H1 (cell line): ENCODE measurements around the gene CHST8. TPM values are rescaled to one million over a fixed set of nuclear protein-coding genes. Genes with fewer than 3 reads are reported as not detected.
A peak's percentile ranks its signal among the peaks of the same experiment; 100 is the strongest.

ENCODE experiments used
- CTCF ChIA-PET: fragments of 300-600 bp; sonication (Branson Sonifier 250); formaldehyde crosslinking; loops from one replicate; lab custom pipeline; 2021; ENCODE audit not compliant: partially characterized antibody; lab: Charles Lee
- POLR2A ChIA-PET: fragments of 300-600 bp; sonication (Branson Sonifier 250); formaldehyde crosslinking; loops from one replicate; lab custom pipeline; 2021; ENCODE audit warnings: inconsistent platforms; ENCODE audit not compliant: partially characterized antibody; lab: Charles Lee
- DNase-seq, 2 experiments: peaks; one replicate each; pipeline versions ENCODE4 v3.0.0 to v3.0.0-alpha.2; 2010 to 2022; ENCODE audit warnings: low spot score in 2 of 2, low read depth in 1 of 2, mixed read lengths in 1 of 2
- FAIRE-seq: peaks from 2 replicates; lab custom pipeline; 2011; peaks lifted over from hg19 to GRCh38; lab: Jason Lieb, UNC
- H2AFZ ChIP-seq: 2 replicates; pipeline ENCODE4 v1.8.1; 2012; ENCODE audit warnings: low read length, inconsistent platforms
- H2AK5ac ChIP-seq: 2 replicates; pipeline ENCODE4 v1.6.1; 2013; ENCODE audit warnings: low read depth, low read length
- H2BK120ac ChIP-seq: replicated peaks from 2 replicates; pipeline ENCODE3; 2013; ENCODE audit warnings: low read depth, low read length, inconsistent platforms
- H2BK12ac ChIP-seq: 2 replicates; pipeline ENCODE4 v1.6.1; 2013; ENCODE audit warnings: low read depth, low read length
- H2BK15ac ChIP-seq: 2 replicates; pipeline ENCODE4 v1.6.1; 2013; ENCODE audit warnings: low read length
- H2BK20ac ChIP-seq: 2 replicates; pipeline ENCODE4 v1.6.1; 2013; ENCODE audit warnings: low read length
- H2BK5ac ChIP-seq: 2 replicates; pipeline ENCODE4 v1.6.1; 2013; ENCODE audit warnings: low read depth, low read length
- H3K14ac ChIP-seq: 2 replicates; pipeline ENCODE4 v1.6.1; 2013; ENCODE audit warnings: inconsistent platforms; ENCODE audit not compliant: insufficient read length
- H3K18ac ChIP-seq: 2 replicates; pipeline ENCODE4 v1.6.1; 2013; ENCODE audit warnings: low read length; ENCODE audit errors: extremely low read depth
- H3K23ac ChIP-seq: 2 replicates; pipeline ENCODE4 v1.6.1; 2013; ENCODE audit warnings: inconsistent platforms; ENCODE audit not compliant: insufficient read length
- H3K23me2 ChIP-seq: 2 replicates; pipeline ENCODE4 v1.6.1; 2013; ENCODE audit warnings: low read depth, low read length
- H3K27ac ChIP-seq: 2 replicates; pipeline ENCODE4 v1.6.1; 2011; ENCODE audit warnings: low read depth, low read length, inconsistent platforms
- H3K27me3 ChIP-seq, 4 experiments: replicated peaks in 1 of 4; 1 replicate in 1 of 4; 2 replicates in 3 of 4; pipeline versions ENCODE4 v1.6.1 to v1.8.1; 2011 to 2013; ENCODE audit warnings: low read length in 3 of 4, mild to moderate bottlenecking in 3 of 4, inconsistent platforms in 2 of 4, mixed read lengths in 2 of 4, moderate library complexity in 1 of 4; ENCODE audit not compliant: control insufficient read depth in 3 of 4, insufficient read depth in 3 of 4; ENCODE audit errors: extremely low read depth in 1 of 4
- H3K36me3 ChIP-seq, 4 experiments: 2 replicates each; pipeline versions ENCODE4 v1.6.1 to v1.8.1; 2011 to 2013; ENCODE audit warnings: mild to moderate bottlenecking in 4 of 4, low read length in 3 of 4, moderate library complexity in 2 of 4, control low read depth in 1 of 4, inconsistent platforms in 1 of 4; ENCODE audit not compliant: insufficient read depth in 4 of 4, control insufficient read depth in 2 of 4
- H3K4ac ChIP-seq: replicated peaks from 2 replicates; pipeline ENCODE3; 2013; ENCODE audit warnings: low read length, low read depth, mixed read lengths, inconsistent platforms; ENCODE audit not compliant: insufficient read length
- H3K4me1 ChIP-seq, 4 experiments: replicated peaks in 1 of 4; 1 replicate in 1 of 4; 2 replicates in 3 of 4; pipeline versions ENCODE4 v1.6.1 to v1.8.1; 2011 to 2013; ENCODE audit warnings: low read length in 3 of 4, inconsistent platforms in 2 of 4, mixed read lengths in 1 of 4; ENCODE audit not compliant: insufficient read depth in 4 of 4, control insufficient read depth in 3 of 4
- H3K4me2 ChIP-seq, 2 experiments: 2 replicates each; pipeline versions ENCODE4 v1.6.1 to v1.8.1; 2011 to 2013; ENCODE audit warnings: low read depth in 2 of 2, low read length in 2 of 2, control low read depth in 1 of 2, inconsistent platforms in 1 of 2, mild to moderate bottlenecking in 1 of 2; ENCODE audit not compliant: insufficient read depth in 1 of 2
- H3K4me3 ChIP-seq, 4 experiments: fragments of 200-600, 300-600 bp in 1 of 4; sonication (generic), shearing (Covaris generic), sonication (Bioruptor Twin) in 1 of 4; 2 replicates each; pipeline versions ENCODE4 v1.5.1 to v1.8.1; 2011 to 2016; ENCODE audit warnings: low read length in 4 of 4, low read depth in 3 of 4, control low read depth in 2 of 4, inconsistent platforms in 2 of 4, mild to moderate bottlenecking in 2 of 4, mixed read lengths in 1 of 4, moderate library complexity in 1 of 4; ENCODE audit not compliant: insufficient read depth in 2 of 4; ENCODE audit errors: extremely low read depth in 1 of 4
- H3K56ac ChIP-seq: replicated peaks from 2 replicates; pipeline ENCODE3; 2013; ENCODE audit warnings: low read depth, mild to moderate bottlenecking, mixed read lengths, low read length, inconsistent platforms; ENCODE audit not compliant: insufficient read length
- H3K79me1 ChIP-seq: 2 replicates; pipeline ENCODE4 v1.6.1; 2013; ENCODE audit warnings: low read depth, low read length, control low read depth
- H3K79me2 ChIP-seq, 2 experiments: 2 replicates each; pipeline versions ENCODE4 v1.6.1 to v1.8.1; 2012 to 2013; ENCODE audit warnings: low read length in 2 of 2, mild to moderate bottlenecking in 2 of 2, inconsistent platforms in 1 of 2; ENCODE audit not compliant: insufficient read depth in 2 of 2, control insufficient read depth in 1 of 2
- H3K9ac ChIP-seq, 4 experiments: replicated peaks in 1 of 4; 1 replicate in 1 of 4; 2 replicates in 3 of 4; pipeline versions ENCODE4 v1.6.1 to v1.8.1; 2011 to 2013; ENCODE audit warnings: low read depth in 3 of 4, low read length in 3 of 4, control low read depth in 2 of 4, mild to moderate bottlenecking in 2 of 4, moderate library complexity in 2 of 4, inconsistent platforms in 1 of 4; ENCODE audit errors: extremely low read depth in 1 of 4
- H3K9me3 ChIP-seq, 2 experiments: 2 replicates each; pipeline versions ENCODE4 v1.6.1 to v1.8.1; 2012 to 2013; ENCODE audit warnings: mild to moderate bottlenecking in 2 of 2, moderate library complexity in 2 of 2, control low read depth in 1 of 2, inconsistent platforms in 1 of 2, low read depth in 1 of 2, low read length in 1 of 2, mixed read lengths in 1 of 2; ENCODE audit not compliant: insufficient read depth in 2 of 2
- H4K20me1 ChIP-seq, 2 experiments: replicated peaks in 1 of 2; 2 replicates each; pipeline versions ENCODE3 to v1.8.1; 2011 to 2013; ENCODE audit warnings: inconsistent platforms in 2 of 2, low read length in 2 of 2, mild to moderate bottlenecking in 1 of 2; ENCODE audit not compliant: insufficient read depth in 2 of 2, control insufficient read depth in 1 of 2
- H4K5ac ChIP-seq: 2 replicates; pipeline ENCODE4 v1.6.1; 2013; ENCODE audit warnings: low read length, low read depth, mixed read lengths, inconsistent platforms; ENCODE audit not compliant: insufficient read length
- H4K8ac ChIP-seq: 2 replicates; pipeline ENCODE4 v1.8.0; 2013; ENCODE audit warnings: mild to moderate bottlenecking, moderate library complexity, low read length, inconsistent platforms; ENCODE audit not compliant: insufficient read depth; ENCODE audit errors: extremely low read depth
- H4K91ac ChIP-seq: replicated peaks from 2 replicates; pipeline ENCODE3; 2013; ENCODE audit warnings: low read length, mixed read lengths, inconsistent platforms; ENCODE audit not compliant: insufficient read length
- ASH2L ChIP-seq: fragments of 200-600, 300-600 bp; sonication (generic); IDR thresholded peaks from one replicate; pipeline ENCODE4 v1.7.1; 2017; ENCODE audit warnings: low read length
- BRCA1 ChIP-seq: IDR thresholded peaks from 2 replicates; pipeline ENCODE4 v1.6.1; 2012; ENCODE audit warnings: low read depth, low read length, improper control_type of control experiment
- CREB1 ChIP-seq: IDR thresholded peaks from 2 replicates; pipeline ENCODE4 v1.6.1; 2012; ENCODE audit warnings: inconsistent platforms
- EP300 ChIP-seq, 2 experiments: IDR thresholded peaks; 1 replicate in 1 of 2; 2 replicates in 1 of 2; pipeline ENCODE4 v1.6.1; 2011 to 2012; ENCODE audit warnings: low read depth in 2 of 2, low read length in 2 of 2, mild to moderate bottlenecking in 2 of 2, borderline replicate concordance in 1 of 2, inconsistent platforms in 1 of 2, moderate library complexity in 1 of 2
- FOSL1 ChIP-seq: IDR thresholded peaks from 2 replicates; pipeline ENCODE4 v1.6.1; 2011; ENCODE audit warnings: mild to moderate bottlenecking, low read depth, low read length, moderate library complexity; ENCODE audit not compliant: insufficient read depth
- HDAC6 ChIP-seq: IDR thresholded peaks from one replicate; pipeline ENCODE4 v1.7.1; 2012; ENCODE audit warnings: low read depth, mild to moderate bottlenecking, inconsistent platforms, low read length, moderate library complexity
- POLR2A ChIP-seq, 2 experiments: IDR thresholded peaks; 1 replicate in 1 of 2; 2 replicates in 1 of 2; pipeline ENCODE4 v1.6.1; 2011; ENCODE audit warnings: low read depth in 2 of 2, low read length in 2 of 2, mild to moderate bottlenecking in 2 of 2; ENCODE audit errors: control extremely low read depth in 1 of 2
- POLR2AphosphoS5 ChIP-seq: IDR thresholded peaks from 2 replicates; pipeline ENCODE4 v1.6.1; 2011; ENCODE audit warnings: low read depth, low read length
- POU5F1 ChIP-seq: IDR thresholded peaks from 2 replicates; pipeline ENCODE4 v1.6.1; 2011; ENCODE audit warnings: low read depth, mild to moderate bottlenecking, low read length, moderate library complexity
- RAD21 ChIP-seq, 2 experiments: IDR thresholded peaks in 1 of 2; conservative IDR thresholded peaks in 1 of 2; 2 replicates each; pipeline ENCODE4 v1.6.1; 2011; ENCODE audit warnings: low read depth in 2 of 2, low read length in 2 of 2, improper control_type of control experiment in 1 of 2, inconsistent platforms in 1 of 2, mild to moderate bottlenecking in 1 of 2, moderate library complexity in 1 of 2
- RXRA ChIP-seq: IDR thresholded peaks from 2 replicates; pipeline ENCODE4 v1.6.1; 2011; ENCODE audit warnings: low read depth, mild to moderate bottlenecking, low read length, moderate library complexity; ENCODE audit not compliant: insufficient read depth
- SIX5 ChIP-seq: IDR thresholded peaks from 2 replicates; pipeline ENCODE4 v1.6.1; 2011; ENCODE audit warnings: mild to moderate bottlenecking, low read depth, low read length
- SP1 ChIP-seq: IDR thresholded peaks from 2 replicates; pipeline ENCODE4 v1.6.1; 2011; ENCODE audit warnings: low read depth, low read length
- SP2 ChIP-seq: IDR thresholded peaks from 2 replicates; pipeline ENCODE4 v1.6.1; 2012; ENCODE audit warnings: mild to moderate bottlenecking, low read length, inconsistent platforms
- WGBS, 2 experiments: shearing (Covaris generic) in 1 of 2; methylation state at CpG; one replicate each; pipeline versions ENCODE4 v1.1.6 to v1.1.7; 2013 to 2015; ENCODE audit warnings: low lambda C conversion rate in 2 of 2, mixed read lengths in 2 of 2, inconsistent platforms in 1 of 2, low coverage in 1 of 2, missing lambda C conversion rate in 1 of 2; ENCODE audit not compliant: insufficient replicate concordance in 2 of 2, insufficient coverage in 1 of 2, insufficient read length in 1 of 2; ENCODE audit errors: extremely low coverage in 1 of 2, missing lambda C conversion rate in 1 of 2; 5-methylcytosine and 5-hydroxymethylcytosine counted together
- polyA plus RNA-seq, 7 experiments: library from polyadenylated mRNA; depleted of rRNA in 3 of 7; stranded (reverse) in 5 of 7; unstranded in 2 of 7; fragments of >200 nt in 5 of 7; fragments of 200-250 nt in 2 of 7; gene quantifications; 1 replicate in 5 of 7; 2 replicates in 1 of 7; 4 replicates in 1 of 7; pipeline versions ENCODE4 v1.2.1 to v1.2.3, GENCODE V29; 2011 to 2013; ENCODE audit warnings: missing spikeins in 2 of 7, mixed read lengths in 2 of 7
- total RNA-seq: library from RNA; stranded (reverse); fragmentation: NEBNext Ultra II Directional; extraction: Animal tissue kit (Norgen Biotek cat#: 25700); gene quantifications from 2 replicates; pipeline ENCODE4 v1.2.1, GENCODE V29; 2021
- TF ChIP-seq, protein P1 (sequence below): IDR thresholded peaks from 2 replicates; pipeline ENCODE4 v1.6.1; 2011; ENCODE audit warnings: low read depth, mild to moderate bottlenecking, low read length; ENCODE audit not compliant: insufficient read depth

CHST8 gene
- total and polyA plus RNA-seq, 2 of the 8 experiments (the other 6 are each of a cell fraction or from before 2014, with no cell fraction given), result 10.8 to 28.2 TPM

DNA sequence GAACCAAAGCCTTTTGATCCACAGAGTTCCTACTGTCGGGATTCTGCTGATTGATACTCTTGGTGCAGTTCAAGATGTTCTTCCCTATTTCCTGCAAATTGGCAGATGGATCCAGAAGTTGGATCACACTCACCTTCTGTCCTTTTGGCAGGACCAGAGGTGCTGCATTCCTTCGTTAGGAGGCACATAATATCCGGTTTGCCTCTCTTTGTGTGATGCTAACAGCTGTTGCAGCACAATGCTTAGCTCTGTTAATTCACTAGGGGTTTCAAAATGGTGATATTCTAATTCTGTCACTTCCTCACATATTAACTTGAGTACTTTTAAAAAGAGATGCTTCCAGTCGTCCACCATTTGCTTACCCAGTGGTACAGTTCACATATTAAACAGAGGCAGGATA, 15.2 kb upstream of the CHST8 start:
- peaks cover 4 to 8% of the 10 kb centered on the region in 2 experiments; a peak in 3 of 4 replicates for H3K9me3 ChIP-seq
- no peak overlapping the region for H3K9ac ChIP-seq
- peaks cover 1 to 4% (median 3%) of the 10 kb centered on the region in 4 experiments; a peak in 5 of 7 replicates for H3K4me1 ChIP-seq
- no peak overlapping the region for H2BK120ac ChIP-seq
- H3K27ac ChIP-seq, result no peak overlapping the region
- no peak for DNase-seq
- no peak overlapping the region for H3K23ac ChIP-seq
- no peak overlapping the region for H3K18ac ChIP-seq
- H3K27me3 ChIP-seq, result no peaks in the 10 kb centered on the region
- H3K56ac ChIP-seq, result no peak overlapping the region
- no peaks in the 10 kb centered on the region for H3K36me3 ChIP-seq
- no peak overlapping the region for H3K4me3 ChIP-seq
- H4K8ac ChIP-seq, result no peak overlapping the region
- POLR2A ChIA-PET, result no interaction called here
- no peak overlapping the region for H2BK12ac ChIP-seq
- no peaks in the 10 kb centered on the region for H3K79me2 ChIP-seq
- no peak overlapping the region for H2BK20ac ChIP-seq
- H3K79me1 ChIP-seq, result no peaks in the 10 kb centered on the region
- no peak overlapping the region for H3K4me2 ChIP-seq
- H3K14ac ChIP-seq, result no peak overlapping the region
- 68% methylated on average over 4 of the region's 4 CpGs; no CpG with 5 or more reads in 1 of the 2 experiments for WGBS, 2 experiments
- H2AK5ac ChIP-seq, result no peak overlapping the region
- peak overlapping the region; percentile 89 for H2AFZ ChIP-seq
- H2BK5ac ChIP-seq, result no peak overlapping the region
- H3K4ac ChIP-seq, result no peak overlapping the region
- FAIRE-seq, result no peak
- H4K20me1 ChIP-seq, result no peaks in the 10 kb centered on the region
- no peak overlapping the region for H2BK15ac ChIP-seq
- CTCF ChIA-PET, result no interaction called here
- H4K91ac ChIP-seq, result no peak overlapping the region
- H3K23me2 ChIP-seq, result no peaks in the 10 kb centered on the region
- H4K5ac ChIP-seq, result no peak overlapping the region
- TF ChIP-seq EP300 (IDR thresholded peaks at IDR 0.05; ENCODE audit: borderline replicate concordance in 1 of 2, low read depth in 2 of 2, low read length in 2 of 2) (no peak), RXRA (no peak), RAD21 (IDR thresholded peaks at IDR 0.05 in 1 of 2, conservative IDR thresholded peaks at IDR 0.05 in 1 of 2; ENCODE audit: low read depth in 2 of 2, low read length in 2 of 2) (no peak), FOSL1 (no peak), SP1 (no peak), SIX5 (no peak), SP2 (no peak), CREB1 (no peak), HDAC6 (no peak), BRCA1 (no peak), POLR2A (IDR thresholded peaks at IDR 0.05; ENCODE audit: control extremely low read depth in 1 of 2, low read depth in 2 of 2, low read length in 2 of 2) (no peak), ASH2L (no peak), POLR2AphosphoS5 (no peak), POU5F1 (no peak)
- TF ChIP-seq, protein P1, sequence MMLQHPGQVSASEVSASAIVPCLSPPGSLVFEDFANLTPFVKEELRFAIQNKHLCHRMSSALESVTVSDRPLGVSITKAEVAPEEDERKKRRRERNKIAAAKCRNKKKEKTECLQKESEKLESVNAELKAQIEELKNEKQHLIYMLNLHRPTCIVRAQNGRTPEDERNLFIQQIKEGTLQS, result no peak
